Naive B cell (primary cell): ENCODE measurements around the gene SEC23A. TPM values are rescaled to one million over a fixed set of nuclear protein-coding genes. Genes with fewer than 3 reads are reported as not detected.
"Not testable (repeated sequence)": the region's sequence is repeated elsewhere in the genome, so short reads cannot be mapped to it uniquely, and the experiment has no call there.

Experiments used
- ATAC-seq, 2 donors: fragments of 150-1000 bp; cut with Tn5 transposase; 2 replicates each; pipeline ENCODE4 v1.10.0; 2021; ENCODE audit warnings: low read depth in 2 of 2, mild to moderate bottlenecking in 2 of 2, moderate library complexity in 2 of 2
- DNase-seq: peaks from one replicate; pipeline ENCODE4 v3.0.0; 2022
- H3K27ac Mint-ChIP-seq, 6 donors: one replicate each; pipeline ENCODE4 v1.8.0; 2020 to 2022; ENCODE audit warnings: mild to moderate bottlenecking in 6 of 6, mixed read lengths in 6 of 6, moderate library complexity in 5 of 6, inconsistent platforms in 2 of 6
- H3K27me3 Mint-ChIP-seq, 3 donors: one replicate each; pipeline ENCODE4 v1.8.0; 2021 to 2022; ENCODE audit warnings: mixed read lengths in 3 of 3, mild to moderate bottlenecking in 1 of 3
- H3K36me3 Mint-ChIP-seq, 2 donors: one replicate each; pipeline ENCODE4 v1.8.0; 2020 to 2022; ENCODE audit warnings: mixed read lengths in 2 of 2, inconsistent platforms in 1 of 2, mild to moderate bottlenecking in 1 of 2
- H3K4me1 Mint-ChIP-seq, 3 donors: one replicate each; pipeline ENCODE4 v1.8.0; 2020 to 2022; ENCODE audit warnings: mixed read lengths in 3 of 3, inconsistent platforms in 1 of 3, mild to moderate bottlenecking in 1 of 3, moderate library complexity in 1 of 3
- H3K4me3 Mint-ChIP-seq, 8 donors: one replicate each; pipeline ENCODE4 v1.8.0; 2020 to 2022; ENCODE audit warnings: mild to moderate bottlenecking in 8 of 8, mixed read lengths in 8 of 8, moderate library complexity in 8 of 8, inconsistent platforms in 2 of 8
- H3K9me3 Mint-ChIP-seq, 7 donors: one replicate each; pipeline ENCODE4 v1.8.0; 2020 to 2022; ENCODE audit warnings: mixed read lengths in 7 of 7, mild to moderate bottlenecking in 5 of 7, inconsistent platforms in 2 of 7, moderate library complexity in 1 of 7
- polyA plus RNA-seq, 6 donors: library from polyadenylated mRNA; unstranded; fragments of 300-500 nt; fragmentation: Illumina TruSeq; gene quantifications; one replicate each; pipeline ENCODE4 v1.2.3, GENCODE V29; 2021; ENCODE audit warnings: low read depth in 6 of 6

Gene SEC23A
- polyA plus RNA-seq, 6 donors from 2014 or later, result 25.4 to 32.4 (median 28.9) TPM

DNA sequence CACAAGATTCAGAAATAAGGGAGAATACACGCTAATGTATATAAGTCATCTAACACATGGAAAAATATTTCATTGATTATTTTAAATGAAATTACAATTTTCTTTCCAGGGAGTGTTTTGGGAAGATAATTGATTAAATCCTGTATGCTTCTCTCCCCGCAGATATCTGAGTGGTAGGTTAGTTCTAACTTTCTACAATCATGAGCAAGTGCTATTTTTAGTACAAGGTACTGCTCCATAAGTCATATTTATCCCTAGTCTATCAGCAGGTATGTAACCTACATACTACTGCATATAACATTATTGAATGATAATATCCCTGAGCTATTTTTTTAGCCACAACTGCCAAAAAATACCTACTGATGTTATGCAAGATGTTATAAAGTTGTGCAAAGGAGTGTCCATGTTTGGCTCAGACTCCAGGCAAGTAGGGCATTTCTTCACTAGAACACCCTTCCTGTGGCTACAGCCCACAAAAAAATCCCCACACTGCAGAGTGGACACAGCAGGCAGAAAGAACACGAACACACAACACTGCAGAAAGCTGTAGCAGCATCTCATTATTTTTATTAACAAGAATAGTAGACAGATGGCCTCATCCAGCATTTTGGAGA lies 87.0 kb downstream of the SEC23A start:
- no peak overlapping the region for H3K27ac Mint-ChIP-seq
- no peaks in the 10 kb centered on the region for H3K27me3 Mint-ChIP-seq

DNA sequence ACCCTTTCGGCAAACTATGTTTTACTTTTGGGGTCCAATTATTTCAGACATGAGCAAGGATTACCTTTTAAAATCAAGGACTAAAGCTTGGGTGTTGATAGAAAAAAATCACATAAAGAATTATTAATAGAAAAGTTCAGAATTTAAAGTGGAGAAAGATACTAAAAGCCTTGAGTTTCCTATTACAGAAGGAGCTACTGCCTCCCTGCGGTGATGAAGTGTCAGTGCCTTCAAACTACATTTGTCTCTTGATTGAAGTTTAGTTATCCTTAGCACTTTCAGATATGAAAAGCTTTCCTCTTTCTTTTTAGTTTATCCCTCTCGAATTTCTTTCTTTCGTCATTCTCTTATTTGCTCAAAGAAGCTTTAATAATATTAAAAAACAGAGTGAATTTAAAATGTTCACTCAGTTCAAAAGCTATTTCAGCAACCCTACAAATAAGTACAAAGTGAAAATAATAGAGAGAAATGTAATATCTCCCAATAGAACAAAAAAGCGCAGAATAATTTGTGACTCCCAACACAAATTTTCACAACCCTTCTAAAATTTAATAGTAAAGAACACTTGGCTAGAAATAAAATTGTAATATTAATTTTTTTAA lies 87.6 kb downstream of the SEC23A start:
- no peak for ATAC-seq
- Mint-ChIP-seq H3K4me1 (no peaks in the 10 kb centered on the region), H3K36me3 (no peaks in the 10 kb centered on the region)

More for the DNA sequence above, 87.0 kb downstream of the SEC23A start:
- Mint-ChIP-seq H3K4me3 (no peak overlapping the region), H3K9me3 (peaks cover 0 to 2% (median 0%) of the 10 kb centered on the region in 7 donors), H3K36me3 (no peaks in the 10 kb centered on the region), H3K4me1 (no peaks in the 10 kb centered on the region)
- DNase-seq (no peak), ATAC-seq (no peak)

DNA sequence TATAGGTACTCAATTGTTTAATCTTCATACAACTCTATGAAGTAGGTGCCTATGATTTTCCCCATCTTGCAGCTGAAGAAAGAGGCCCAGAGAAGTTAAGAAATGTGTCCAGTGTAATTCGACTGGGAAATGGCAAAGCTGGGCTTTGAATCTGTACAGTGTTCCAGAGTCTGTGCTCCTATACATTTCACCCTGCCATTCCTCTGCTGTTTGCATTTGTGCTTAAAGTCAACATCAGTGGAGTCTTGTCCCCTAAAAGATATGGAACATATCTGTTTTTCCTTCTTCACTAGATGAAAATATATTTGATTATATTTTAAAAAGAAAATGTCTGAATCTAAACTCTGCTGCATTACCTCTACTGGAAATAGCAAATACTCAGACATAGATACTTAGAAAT lies 88.6 kb downstream of the SEC23A start:
- H3K27ac Mint-ChIP-seq, result no peak overlapping the region
- H3K4me1 Mint-ChIP-seq, result no peaks in the 10 kb centered on the region
- ATAC-seq, result no peak

More for the DNA sequence above, 87.6 kb downstream of the SEC23A start:
- peaks cover 0 to 2% (median 0%) of the 10 kb centered on the region in 7 donors for H3K9me3 Mint-ChIP-seq
- DNase-seq, result peak; percentile 2
- no peaks in the 10 kb centered on the region for H3K27me3 Mint-ChIP-seq
- no peak overlapping the region for H3K4me3 Mint-ChIP-seq
- H3K27ac Mint-ChIP-seq, result no peak overlapping the region

DNA sequence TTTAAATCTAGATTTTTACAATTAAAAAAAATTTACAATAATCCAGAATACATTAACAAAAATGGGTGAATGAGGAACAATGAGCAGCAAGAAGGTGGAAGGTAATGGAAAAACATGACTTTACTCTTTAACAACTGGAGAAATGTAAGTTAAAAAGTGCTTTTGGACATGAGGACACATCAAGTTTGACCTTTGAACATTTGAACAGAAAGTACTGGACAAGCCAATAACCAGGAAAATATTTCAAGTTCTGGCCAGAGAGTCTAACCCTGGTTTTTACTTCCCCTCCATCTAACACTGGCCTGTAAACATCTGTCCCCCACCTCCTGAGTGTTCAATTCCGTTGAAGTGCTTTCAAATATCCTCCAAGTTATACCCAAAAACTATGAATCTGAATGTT lies 94.1 kb downstream of the SEC23A start:
- H3K27ac Mint-ChIP-seq, ATAC-seq, H3K27me3 Mint-ChIP-seq, H3K4me3 Mint-ChIP-seq, DNase-seq, H3K9me3 Mint-ChIP-seq, H3K36me3 Mint-ChIP-seq, H3K4me1 Mint-ChIP-seq: not testable (repeated sequence)

More for the DNA sequence above, 88.6 kb downstream of the SEC23A start:
- Mint-ChIP-seq H3K4me3 (no peak overlapping the region), H3K9me3 (peaks cover 0 to 2% (median 0%) of the 10 kb centered on the region in 7 donors), H3K36me3 (no peaks in the 10 kb centered on the region), H3K27me3 (no peaks in the 10 kb centered on the region)
- no peak for DNase-seq

DNA sequence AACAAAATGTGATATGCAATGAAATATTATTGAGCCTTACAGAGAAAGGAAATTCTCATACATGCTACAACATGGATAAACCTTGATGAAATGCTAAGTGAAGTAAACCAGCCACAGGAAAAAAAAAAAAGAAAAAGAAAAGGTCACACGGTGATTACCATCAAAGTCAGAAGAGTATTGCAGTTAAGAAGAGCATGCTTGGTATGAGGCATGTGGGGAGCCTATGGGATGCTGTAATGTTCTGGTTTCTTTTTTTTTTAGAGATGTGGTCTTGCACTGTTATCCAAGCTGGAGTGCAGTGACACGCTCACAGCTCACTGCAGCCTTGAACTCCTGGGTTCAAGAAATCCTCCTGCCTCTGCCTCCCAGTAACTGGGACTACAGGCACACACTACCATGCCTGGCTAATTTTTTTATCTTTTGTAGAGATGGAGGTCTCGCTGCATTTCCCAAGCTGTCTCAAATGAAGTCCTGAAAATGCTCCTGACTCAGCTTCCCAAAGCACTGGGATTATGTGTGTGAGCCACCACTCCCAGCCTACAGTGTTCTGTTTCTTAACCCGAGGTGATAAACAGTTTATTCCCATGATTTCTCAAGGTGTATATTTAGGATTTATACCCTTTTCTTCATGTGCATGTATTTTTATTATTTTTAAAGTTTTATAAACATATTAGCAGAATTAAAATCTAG lies 96.2 kb downstream of the SEC23A start:
- H3K36me3 Mint-ChIP-seq, result peaks cover 0 to 4% of the 10 kb centered on the region in 2 donors
- ATAC-seq (no peak), DNase-seq (no peak)
- no peaks in the 10 kb centered on the region for H3K4me1 Mint-ChIP-seq
- H3K27me3 Mint-ChIP-seq, result peaks cover 0 to 8% (median 0%) of the 10 kb centered on the region in 3 donors
- H3K27ac Mint-ChIP-seq, result no peak overlapping the region
- H3K9me3 Mint-ChIP-seq, result peaks cover 0 to 2% (median 0%) of the 10 kb centered on the region in 7 donors
- no peak overlapping the region for H3K4me3 Mint-ChIP-seq

DNA sequence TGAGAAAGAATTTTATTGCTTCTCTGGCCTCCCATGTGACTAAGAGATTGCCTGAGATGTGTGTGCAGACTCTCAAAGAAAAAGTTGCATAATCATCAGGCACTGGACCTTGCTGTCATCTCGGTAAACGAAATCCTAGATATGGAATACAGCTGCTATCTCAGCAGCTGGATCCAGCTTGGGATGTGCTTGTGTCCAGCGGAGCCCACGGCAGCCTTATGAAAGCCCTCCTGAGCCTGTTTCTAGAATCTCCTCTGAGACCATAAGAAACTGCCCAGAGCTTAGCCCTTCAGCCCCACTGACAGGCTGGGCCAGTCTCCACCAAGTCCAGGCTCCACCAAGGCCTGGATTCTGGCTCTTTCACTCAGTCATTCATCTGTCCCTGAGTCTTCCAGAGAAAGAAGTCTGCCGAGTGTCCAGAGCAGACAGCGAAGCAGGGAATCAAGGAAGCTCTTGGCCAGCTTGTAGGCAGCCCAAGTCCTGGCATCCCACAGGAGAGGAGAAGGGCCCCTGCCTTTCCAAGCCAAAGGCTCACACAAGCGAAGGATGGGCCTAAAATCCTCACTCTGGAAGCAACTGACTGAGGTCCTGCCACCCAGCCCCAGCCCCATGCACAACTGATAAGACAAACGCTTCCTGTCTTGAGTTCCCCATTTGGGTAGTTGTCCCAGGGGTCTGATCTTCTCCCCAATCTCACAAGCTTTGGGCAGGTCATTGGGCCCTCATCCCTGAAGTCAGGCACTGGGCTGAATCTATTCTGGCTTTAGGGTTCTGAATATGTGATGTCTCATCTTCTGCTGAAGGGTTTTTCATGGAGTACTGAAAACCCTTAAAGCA lies 97.8 kb downstream of the SEC23A start:
- ATAC-seq, result no peak
- H3K4me3 Mint-ChIP-seq, result no peak overlapping the region
- H3K4me1 Mint-ChIP-seq, result no peaks in the 10 kb centered on the region
- peaks cover 0 to 2% (median 0%) of the 10 kb centered on the region in 7 donors for H3K9me3 Mint-ChIP-seq
- no peak for DNase-seq
- no peak overlapping the region for H3K27ac Mint-ChIP-seq
- H3K36me3 Mint-ChIP-seq, result peaks cover 0 to 4% of the 10 kb centered on the region in 2 donors
- peaks cover 0 to 8% (median 0%) of the 10 kb centered on the region in 3 donors for H3K27me3 Mint-ChIP-seq

DNA sequence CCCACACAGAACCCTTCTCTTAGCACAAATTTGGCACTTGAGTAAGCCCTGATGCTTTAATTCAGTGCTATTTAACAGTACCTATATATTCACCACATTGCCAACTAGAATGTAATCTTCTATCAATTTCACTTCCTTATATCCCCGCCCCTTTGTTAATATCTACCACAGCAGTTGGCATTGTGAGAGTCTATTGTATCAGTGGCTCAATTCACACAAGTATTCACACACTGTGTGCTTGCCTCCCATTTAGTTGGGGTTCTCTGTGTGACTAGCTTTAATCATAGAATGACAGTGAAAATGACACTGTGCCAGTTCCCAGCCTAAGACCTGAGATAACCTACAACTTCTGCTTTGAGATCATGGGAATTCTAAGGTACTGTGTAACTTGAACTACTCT lies 103.1 kb downstream of the SEC23A start:
- H3K27me3 Mint-ChIP-seq, result peaks cover 0 to 8% (median 0%) of the 10 kb centered on the region in 3 donors
- no peaks in the 10 kb centered on the region for H3K4me1 Mint-ChIP-seq
- H3K27ac Mint-ChIP-seq, result peak overlapping the region in 1 of 6 donors; percentile 74
- ATAC-seq (no peak), DNase-seq (no peak)
- H3K36me3 Mint-ChIP-seq, result no peaks in the 10 kb centered on the region
- H3K4me3 Mint-ChIP-seq, result no peak overlapping the region
- peaks cover 0 to 2% (median 0%) of the 10 kb centered on the region in 7 donors for H3K9me3 Mint-ChIP-seq

GRCh38 chr14:38994731-38995130 lies 108.3 kb downstream of the SEC23A start:
- Mint-ChIP-seq H3K36me3 (no peaks in the 10 kb centered on the region), H3K27me3 (peaks cover 0 to 6% (median 0%) of the 10 kb centered on the region in 3 donors), H3K4me1 (peaks cover 4 to 9% (median 8%) of the 10 kb centered on the region in 3 donors), H3K4me3 (no peak overlapping the region), H3K27ac (no peak overlapping the region), H3K9me3 (peaks cover 0 to 3% (median 0%) of the 10 kb centered on the region in 7 donors)
- DNase-seq, result no peak
- no peak for ATAC-seq

DNA sequence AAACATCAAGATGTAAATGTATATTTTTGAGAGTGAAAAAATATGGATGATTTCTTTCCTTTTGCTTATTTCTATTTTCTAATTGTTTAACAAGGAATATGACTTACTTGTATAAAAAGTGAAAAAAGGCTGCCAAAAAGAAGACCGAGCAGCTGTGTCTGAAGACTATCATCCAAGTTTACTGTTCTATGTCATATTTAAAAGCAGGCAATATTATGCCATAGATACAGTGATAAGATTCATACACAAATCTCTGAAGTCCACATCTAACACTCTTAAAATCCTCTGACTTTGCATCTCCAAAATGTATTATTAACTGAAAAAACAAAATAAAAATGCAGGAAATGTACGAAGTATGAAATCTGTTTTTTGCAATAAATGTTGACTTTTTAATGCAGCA lies 109.1 kb downstream of the SEC23A start:
- Mint-ChIP-seq H3K27me3 (peaks cover 0 to 6% (median 0%) of the 10 kb centered on the region in 3 donors), H3K4me1 (peaks cover 10 to 17% (median 15%) of the 10 kb centered on the region in 3 donors), H3K36me3 (no peaks in the 10 kb centered on the region), H3K9me3 (peaks cover 0 to 3% (median 0%) of the 10 kb centered on the region in 7 donors), H3K27ac (no peak overlapping the region), H3K4me3 (no peak overlapping the region)
- ATAC-seq, result no peak
- no peak for DNase-seq

GRCh38 chr14:38992067-38992844 lies 110.8 kb downstream of the SEC23A start:
- peaks cover 0 to 3% (median 0%) of the 10 kb centered on the region in 7 donors for H3K9me3 Mint-ChIP-seq
- peaks cover 14 to 22% (median 19%) of the 10 kb centered on the region in 3 donors for H3K4me1 Mint-ChIP-seq
- H3K36me3 Mint-ChIP-seq, result no peaks in the 10 kb centered on the region
- peaks cover 0 to 6% (median 0%) of the 10 kb centered on the region in 3 donors for H3K27me3 Mint-ChIP-seq
- peak overlapping the region in 1 of 6 donors; percentile 69 for H3K27ac Mint-ChIP-seq
- DNase-seq (no peak), ATAC-seq (no peak)
- no peak overlapping the region for H3K4me3 Mint-ChIP-seq

- Mint-ChIP-seq H3K36me3 (no peaks in the 10 kb centered on the region), H3K27me3 (peaks cover 0 to 6% (median 0%) of the 10 kb centered on the region in 3 donors), H3K9me3 (peaks cover 0 to 3% (median 0%) of the 10 kb centered on the region in 7 donors), H3K27ac (no peak overlapping the region), H3K4me3 (no peak overlapping the region), H3K4me1 (peaks cover 14 to 22% (median 19%) of the 10 kb centered on the region in 3 donors)
- no peak for ATAC-seq
- DNase-seq, result no peak
These were observed 111.7 kb downstream of the SEC23A start for GRCh38 chr14:38991299-38991698.

DNA sequence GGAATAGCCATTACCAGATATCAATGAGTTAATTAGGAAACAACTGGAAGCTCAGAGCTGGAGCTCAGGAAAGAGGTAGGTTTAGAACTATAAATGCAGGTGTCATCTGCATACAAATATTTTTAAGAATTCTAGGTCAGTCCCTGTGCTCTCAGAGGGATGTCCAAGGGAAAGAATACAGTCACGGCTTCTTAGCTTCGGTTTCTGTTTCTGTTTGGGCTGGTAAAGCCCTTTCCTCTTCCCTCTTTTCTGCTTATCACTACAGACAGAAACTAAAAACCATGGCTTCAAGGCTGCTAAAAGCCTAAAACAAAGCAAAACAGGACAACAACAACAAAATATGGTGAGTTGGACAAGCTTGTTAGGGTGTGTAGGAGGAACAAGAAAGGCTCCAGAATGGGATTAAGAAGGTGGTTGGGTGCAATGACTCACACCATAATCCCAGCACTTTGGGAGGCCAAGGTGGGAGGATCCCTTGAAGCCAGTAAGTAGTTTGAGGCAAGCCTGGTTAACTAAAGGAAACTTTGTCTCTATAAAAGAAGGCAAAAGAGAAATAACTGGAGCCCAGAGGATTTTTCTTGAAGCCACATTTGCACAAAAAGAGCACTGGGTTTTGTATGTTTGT lies 113.0 kb downstream of the SEC23A start:
- Mint-ChIP-seq H3K4me3 (peak overlapping the region in 7 of 8 donors; percentile 9 to 69 (median 53)), H3K36me3 (no peaks in the 10 kb centered on the region), H3K9me3 (peaks cover 0 to 3% (median 0%) of the 10 kb centered on the region in 7 donors), H3K27me3 (peaks cover 0 to 6% (median 0%) of the 10 kb centered on the region in 3 donors), H3K4me1 (peaks cover 14 to 22% (median 19%) of the 10 kb centered on the region in 3 donors), H3K27ac (peak overlapping the region in 4 of 6 donors; percentile 37 to 86 (median 71))
- ATAC-seq (peak; percentile 58 to 62), DNase-seq (no peak)
